Trophoblast cell (in vitro differentiated cells and primary cell): Measurements from ENCODE around the gene ZBTB7B.
"Not testable (repeated sequence)": the region's sequence is repeated elsewhere in the genome, so short reads cannot be mapped to it uniquely, and the experiment has no call there.

ENCODE experiments used
- DNase-seq, 2 donors: peaks; one replicate each; pipeline ENCODE4 v3.0.0-alpha.2; 2016
- H2AFZ ChIP-seq: 2 replicates; pipeline ENCODE4 v1.6.1; 2013; ENCODE audit warnings: low read length, moderate library complexity, mild to moderate bottlenecking; ENCODE audit not compliant: insufficient read depth, poor library complexity
- H2AK5ac ChIP-seq: 2 replicates; pipeline ENCODE4 v1.6.1; 2013; ENCODE audit warnings: mild to moderate bottlenecking, low read length
- H2BK120ac ChIP-seq: 2 replicates; pipeline ENCODE4 v1.6.1; 2013; ENCODE audit warnings: low read length, mild to moderate bottlenecking, moderate library complexity; ENCODE audit not compliant: insufficient read depth, poor library complexity
- H2BK12ac ChIP-seq: 2 replicates; pipeline ENCODE4 v1.6.1; 2013; ENCODE audit warnings: mild to moderate bottlenecking, low read length, moderate library complexity
- H2BK5ac ChIP-seq: 2 replicates; pipeline ENCODE4 v1.6.1; 2013; ENCODE audit warnings: low read length, low read depth, moderate library complexity, mild to moderate bottlenecking; ENCODE audit not compliant: poor library complexity
- H3K14ac ChIP-seq: 2 replicates; pipeline ENCODE4 v1.6.1; 2013; ENCODE audit warnings: mild to moderate bottlenecking, low read length
- H3K18ac ChIP-seq: 2 replicates; pipeline ENCODE4 v1.6.1; 2013; ENCODE audit warnings: mild to moderate bottlenecking, low read length
- H3K23ac ChIP-seq: 2 replicates; pipeline ENCODE4 v1.6.1; 2013; ENCODE audit warnings: low read length
- H3K27ac ChIP-seq: 2 replicates; pipeline ENCODE4 v1.5.1; 2013; ENCODE audit warnings: low read depth, mild to moderate bottlenecking, inconsistent platforms, low read length, moderate library complexity
- H3K27me3 ChIP-seq: 2 replicates; pipeline ENCODE4 v1.6.1; 2013; ENCODE audit warnings: inconsistent platforms, mild to moderate bottlenecking, low read length, moderate library complexity; ENCODE audit not compliant: insufficient read depth
- H3K36me3 ChIP-seq, 2 experiments: 1 replicate in 1 of 2; 2 replicates in 1 of 2; pipeline ENCODE4 v1.6.1; 2013; ENCODE audit warnings: low read length in 2 of 2, mild to moderate bottlenecking in 2 of 2, moderate library complexity in 1 of 2; ENCODE audit not compliant: insufficient read depth in 2 of 2, control insufficient read depth in 1 of 2
- H3K4ac ChIP-seq: 2 replicates; pipeline ENCODE4 v1.6.1; 2013; ENCODE audit warnings: low read depth, mild to moderate bottlenecking, low read length, moderate library complexity
- H3K4me1 ChIP-seq, 2 experiments: 1 replicate in 1 of 2; 2 replicates in 1 of 2; pipeline ENCODE4 v1.6.1; 2013; ENCODE audit warnings: low read length in 2 of 2, mild to moderate bottlenecking in 2 of 2, moderate library complexity in 1 of 2; ENCODE audit not compliant: insufficient read depth in 2 of 2, control insufficient read depth in 1 of 2
- H3K4me2 ChIP-seq: 2 replicates; pipeline ENCODE4 v1.6.1; 2013; ENCODE audit warnings: inconsistent platforms, mild to moderate bottlenecking, low read length, moderate library complexity
- H3K4me3 ChIP-seq: 2 replicates; pipeline ENCODE4 v1.5.1; 2013; ENCODE audit warnings: mild to moderate bottlenecking, low read depth, low read length, inconsistent platforms
- H3K79me1 ChIP-seq: one replicate; pipeline ENCODE4 v1.6.1; 2013; ENCODE audit warnings: low read length
- H3K79me2 ChIP-seq: 2 replicates; pipeline ENCODE4 v1.6.1; 2013; ENCODE audit warnings: low read length, mild to moderate bottlenecking; ENCODE audit not compliant: control insufficient read depth, insufficient read depth, poor library complexity
- H3K9ac ChIP-seq: 2 replicates; pipeline ENCODE4 v1.6.1; 2013; ENCODE audit warnings: mild to moderate bottlenecking, low read length
- H3K9me3 ChIP-seq: 2 replicates; pipeline ENCODE4 v1.6.1; 2013; ENCODE audit warnings: low read depth, mild to moderate bottlenecking, control low read depth, inconsistent platforms, low read length; ENCODE audit not compliant: insufficient read depth
- H4K12ac ChIP-seq: 2 replicates; pipeline ENCODE4 v1.6.1; 2013; ENCODE audit warnings: low read depth, mild to moderate bottlenecking, low read length, moderate library complexity
- H4K8ac ChIP-seq: 2 replicates; pipeline ENCODE4 v1.6.1; 2013; ENCODE audit warnings: low read depth, mild to moderate bottlenecking, low read length, moderate library complexity
- H4K91ac ChIP-seq: one replicate; pipeline ENCODE4 v1.6.1; 2013; ENCODE audit warnings: low read depth, mild to moderate bottlenecking, low read length, moderate library complexity
- WGBS: extraction: QIAGEN DNeasy Blood & Tissue Kit; methylation state at CpG from one replicate; pipeline ENCODE4 v1.1.7; 2013; ENCODE audit warnings: missing lambda C conversion rate; ENCODE audit not compliant: insufficient read length, insufficient coverage; ENCODE audit errors: extremely low coverage; 5-methylcytosine and 5-hydroxymethylcytosine counted together

ZBTB7B gene

DNA sequence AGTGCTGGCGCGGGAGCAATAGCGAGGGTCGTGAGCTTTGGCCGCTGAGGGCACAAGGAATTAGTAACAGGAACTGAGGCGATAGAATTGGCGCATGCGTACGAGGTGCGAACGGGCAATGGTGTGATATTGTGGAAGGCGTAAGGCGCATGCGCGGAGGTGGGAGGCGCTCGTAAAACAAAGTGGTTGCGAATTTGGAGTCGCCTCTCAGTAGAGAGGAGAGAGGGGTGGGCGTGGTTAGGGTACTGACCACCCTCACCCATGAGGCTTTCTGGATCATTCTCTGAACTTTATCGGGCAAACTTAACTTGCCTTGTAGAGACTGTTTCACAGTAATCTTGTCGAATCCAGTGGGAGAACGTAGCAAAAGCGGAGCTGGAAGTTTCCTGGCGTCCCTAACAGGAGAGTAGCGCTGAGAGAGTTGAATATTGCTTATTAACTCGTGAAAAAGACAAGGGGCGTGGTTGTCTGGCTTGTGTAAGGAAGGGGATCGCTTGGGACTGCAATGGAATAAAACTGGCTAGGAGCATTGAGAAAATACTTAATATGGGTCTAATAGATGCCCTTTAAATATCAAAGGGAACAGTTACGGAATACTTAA lies 27.7 kb upstream of the ZBTB7B start:
- H2BK5ac ChIP-seq = peak overlapping the region; percentile 81
- no peaks in the 10 kb centered on the region for H3K27me3 ChIP-seq
- H3K4me2 ChIP-seq = peak overlapping the region; percentile 91
- H2AK5ac ChIP-seq = no peak overlapping the region
- H3K23ac ChIP-seq = no peak overlapping the region
- peak overlapping the region; percentile 85 for H3K9ac ChIP-seq
- H3K27ac ChIP-seq = peak overlapping the region; percentile 94
- H2BK120ac ChIP-seq = peak overlapping the region; percentile 88
- WGBS = no CpG with 5 or more reads among the region's 30 CpGs
- H4K12ac ChIP-seq = no peak overlapping the region
- H3K9me3 ChIP-seq = no peaks in the 10 kb centered on the region
- peak overlapping the region; percentile 45 for H3K14ac ChIP-seq
- H3K79me2 ChIP-seq = peaks cover 22% of the 10 kb centered on the region
- H4K91ac ChIP-seq = peak overlapping the region; percentile 79
- no peak overlapping the region for H3K18ac ChIP-seq
- no peak overlapping the region for H2BK12ac ChIP-seq
- H3K79me1 ChIP-seq = peaks cover 36% of the 10 kb centered on the region
- H3K4me3 ChIP-seq = peak overlapping the region; percentile 80
- H3K4me1 ChIP-seq = peaks cover 15 to 22% of the 10 kb centered on the region in 2 experiments
- H3K36me3 ChIP-seq = peaks cover 2 to 6% of the 10 kb centered on the region in 2 experiments
- no peak overlapping the region for H2AFZ ChIP-seq
- no peak overlapping the region for H3K4ac ChIP-seq
- H4K8ac ChIP-seq = peak overlapping the region; percentile 86
- DNase-seq = peak; percentile 97 to 100

DNA sequence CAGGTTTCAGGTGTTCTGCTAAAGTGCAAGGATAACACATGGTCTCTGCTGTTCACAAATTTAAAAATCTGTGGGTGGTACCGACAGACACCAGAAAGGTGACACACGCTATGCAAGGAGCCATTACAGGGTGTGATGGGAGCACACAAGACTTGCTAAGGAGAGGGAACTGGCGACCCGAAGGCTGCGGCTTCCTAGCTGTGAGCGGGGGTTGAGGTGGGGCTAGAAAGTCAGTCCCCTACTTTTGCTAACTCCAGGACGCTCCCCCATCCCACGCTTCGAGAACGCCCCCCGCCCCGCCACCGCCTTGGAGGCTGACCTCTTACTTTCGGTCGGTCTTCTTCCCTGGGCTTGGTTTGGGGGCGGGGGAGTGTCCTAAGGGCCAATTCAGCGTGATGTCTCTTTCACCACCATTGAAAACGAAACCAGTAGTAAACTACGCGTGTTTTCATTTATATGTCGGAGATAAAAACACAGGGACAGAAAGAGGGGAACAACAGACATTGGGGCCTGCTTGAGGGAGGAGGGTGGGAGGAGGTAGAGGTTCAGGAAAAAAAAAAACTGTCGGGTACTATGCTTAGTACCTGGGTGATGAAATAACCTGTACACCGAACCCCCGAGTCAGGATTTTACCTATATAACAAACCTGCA lies 27.1 kb upstream of the ZBTB7B start:
- H4K91ac ChIP-seq = peak overlapping the region; percentile 79
- no peak overlapping the region for H3K23ac ChIP-seq
- H4K12ac ChIP-seq = peak overlapping the region; percentile 28
- H3K36me3 ChIP-seq = peaks cover 6% of the 10 kb centered on the region in 2 experiments
- peak overlapping the region; percentile 85 for H3K9ac ChIP-seq
- peak; percentile 15 to 49 for DNase-seq
- peak overlapping the region; percentile 89 for H3K18ac ChIP-seq
- H2BK12ac ChIP-seq = no peak overlapping the region
- H3K9me3 ChIP-seq = no peaks in the 10 kb centered on the region
- H3K79me2 ChIP-seq = peaks cover 17% of the 10 kb centered on the region
- H3K79me1 ChIP-seq = peaks cover 30% of the 10 kb centered on the region
- peak overlapping the region; percentile 86 for H4K8ac ChIP-seq
- H3K4me3 ChIP-seq = peak overlapping the region; percentile 80
- peak overlapping the region; percentile 53 for H2BK5ac ChIP-seq
- no peaks in the 10 kb centered on the region for H3K27me3 ChIP-seq
- peaks cover 11 to 16% of the 10 kb centered on the region in 2 experiments for H3K4me1 ChIP-seq
- H3K4me2 ChIP-seq = peak overlapping the region; percentile 91
- H2AFZ ChIP-seq = no peak overlapping the region
- peak overlapping the region; percentile 89 for H3K4ac ChIP-seq
- peak overlapping the region; percentile 86 for H3K14ac ChIP-seq
- WGBS = no CpG with 5 or more reads among the region's 24 CpGs
- H2AK5ac ChIP-seq = peak overlapping the region; percentile 92
- H2BK120ac ChIP-seq = peak overlapping the region; percentile 88
- peak overlapping the region; percentile 94 for H3K27ac ChIP-seq

DNA sequence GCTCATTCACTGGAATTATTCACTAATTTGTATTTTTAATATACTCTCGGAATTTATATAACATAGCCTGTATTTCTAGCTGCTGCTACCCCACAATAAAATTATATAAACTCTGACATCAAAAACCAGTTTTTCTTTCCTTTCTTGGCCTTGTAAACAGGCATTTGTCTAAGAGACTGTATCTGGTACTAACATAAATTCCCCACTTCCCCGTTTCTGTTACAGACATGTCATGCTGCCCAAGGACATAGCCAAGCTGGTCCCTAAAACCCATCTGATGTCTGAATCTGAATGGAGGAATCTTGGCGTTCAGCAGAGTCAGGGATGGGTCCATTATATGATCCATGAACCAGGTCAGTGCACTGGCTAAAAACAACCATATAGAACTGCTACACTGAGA lies 24.8 kb upstream of the ZBTB7B start:
- H3K4me2 ChIP-seq, H2BK120ac ChIP-seq, H3K27me3 ChIP-seq, H4K8ac ChIP-seq, H3K4me1 ChIP-seq, H3K14ac ChIP-seq, H3K9me3 ChIP-seq, DNase-seq, H3K4me3 ChIP-seq, H2AFZ ChIP-seq, H3K4ac ChIP-seq, H2BK5ac ChIP-seq, H3K18ac ChIP-seq, H3K36me3 ChIP-seq, H3K23ac ChIP-seq, H3K27ac ChIP-seq, H2AK5ac ChIP-seq, H3K9ac ChIP-seq, H4K91ac ChIP-seq, H4K12ac ChIP-seq, H2BK12ac ChIP-seq: not testable (repeated sequence)
- Histone ChIP-seq H3K79me1 (peaks cover 16% of the 10 kb centered on the region), H3K79me2 (peaks cover 12% of the 10 kb centered on the region)
- WGBS = no CpG with 5 or more reads among the region's 3 CpGs

- H2BK5ac ChIP-seq = no peak overlapping the region
- no peak overlapping the region for H3K4ac ChIP-seq
- H3K18ac ChIP-seq = no peak overlapping the region
- H4K12ac ChIP-seq = no peak overlapping the region
- no peak for DNase-seq
- no peak overlapping the region for H2BK12ac ChIP-seq
- peaks cover 12% of the 10 kb centered on the region for H3K79me1 ChIP-seq
- peaks cover 0 to 1% of the 10 kb centered on the region in 2 experiments for H3K4me1 ChIP-seq
- no peak overlapping the region for H3K4me3 ChIP-seq
- H3K27ac ChIP-seq = no peak overlapping the region
- peaks cover 10% of the 10 kb centered on the region for H3K79me2 ChIP-seq
- H3K4me2 ChIP-seq = no peak overlapping the region
- H3K9ac ChIP-seq = no peak overlapping the region
- H3K27me3 ChIP-seq = no peaks in the 10 kb centered on the region
- peaks cover 7 to 8% of the 10 kb centered on the region in 2 experiments for H3K36me3 ChIP-seq
- H3K14ac ChIP-seq = no peak overlapping the region
- H2AFZ ChIP-seq = no peak overlapping the region
- H2AK5ac ChIP-seq = no peak overlapping the region
- no CpG with 5 or more reads among the region's 3 CpGs for WGBS
- H3K9me3 ChIP-seq = no peaks in the 10 kb centered on the region
- no peak overlapping the region for H4K91ac ChIP-seq
- H2BK120ac ChIP-seq = no peak overlapping the region
- H4K8ac ChIP-seq = no peak overlapping the region
- no peak overlapping the region for H3K23ac ChIP-seq
Observed at GRCh38 chr1:154978360-154978759, 24.2 kb upstream of the ZBTB7B start.
